ENCODE data around the gene KCNQ5.

KCNQ5 gene

DNA sequence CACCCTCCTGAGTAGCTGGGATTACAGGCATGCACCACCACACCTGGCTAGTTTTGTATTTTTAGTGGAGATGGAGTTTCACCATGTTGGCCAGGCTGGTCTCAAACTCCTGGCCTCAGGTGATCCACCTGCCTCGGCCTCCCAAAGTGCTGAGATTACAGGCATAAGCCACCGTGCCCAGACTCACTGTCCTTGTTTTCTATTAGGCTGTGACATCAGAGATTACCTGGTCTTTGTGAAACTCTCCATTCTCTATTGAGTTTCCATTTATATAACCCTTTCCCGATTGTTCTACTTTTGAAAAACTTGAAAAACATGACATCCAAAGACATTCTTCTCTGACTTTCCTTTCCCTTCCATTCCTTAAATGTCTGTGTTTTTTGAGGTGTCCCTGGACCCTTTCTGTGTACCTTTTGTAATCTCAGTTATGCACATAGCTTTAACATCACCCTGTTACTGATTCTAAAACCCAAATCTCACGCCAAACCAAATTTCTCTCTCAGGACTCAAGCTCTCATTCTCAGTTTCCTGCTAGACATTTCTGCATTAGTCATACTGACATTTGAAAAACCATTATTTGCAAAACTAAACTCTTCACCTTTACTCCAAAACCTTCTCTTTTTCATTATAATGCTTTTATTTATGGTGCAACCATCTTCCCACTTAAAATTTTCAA, 466.4 kb downstream of the KCNQ5 start:
- no peak for DNase-seq (ENCODE audit: low read depth in 1 of 2, low spot score in 1 of 2)

DNA sequence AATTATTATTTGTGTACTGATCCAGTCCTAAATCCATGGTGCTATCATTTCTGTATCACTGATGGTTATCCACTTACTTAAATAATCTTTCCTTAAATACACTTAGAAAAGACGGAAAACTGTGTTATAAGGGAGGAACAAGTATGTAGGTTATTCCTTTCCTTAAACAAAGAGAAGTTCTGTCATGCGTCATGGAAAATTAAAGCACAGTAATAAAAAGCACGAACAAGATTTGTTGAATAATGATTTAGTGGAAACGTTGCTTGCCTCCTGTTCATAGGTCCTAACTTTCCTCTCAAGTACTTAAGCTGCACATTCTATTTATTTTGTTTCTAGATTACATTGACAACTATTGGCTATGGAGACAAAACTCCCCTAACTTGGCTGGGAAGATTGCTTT, 483.1 kb downstream of the KCNQ5 start:
- no peak for DNase-seq (ENCODE audit: low read depth in 1 of 2, low spot score in 1 of 2)

DNA sequence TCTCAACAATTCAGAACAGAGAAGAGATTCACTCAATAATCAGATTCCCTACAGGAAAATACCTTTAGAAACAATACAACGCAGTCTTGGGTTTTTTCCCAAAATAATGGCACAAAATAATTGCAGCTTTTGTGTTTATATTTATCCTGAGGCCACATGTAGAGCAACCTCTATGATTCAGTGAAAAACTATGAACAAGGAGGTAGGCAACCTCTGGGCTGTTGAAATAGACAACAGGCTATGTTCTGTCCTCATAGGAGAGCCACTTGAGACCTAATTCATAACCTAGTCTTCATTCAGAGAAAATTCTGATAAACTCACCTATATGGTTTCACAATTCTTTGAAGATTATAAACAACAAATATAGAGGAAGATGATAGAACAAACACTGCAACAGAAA, 485.2 kb downstream of the KCNQ5 start:
- no peak for DNase-seq (ENCODE audit: low read depth in 1 of 2, low spot score in 1 of 2)

DNA sequence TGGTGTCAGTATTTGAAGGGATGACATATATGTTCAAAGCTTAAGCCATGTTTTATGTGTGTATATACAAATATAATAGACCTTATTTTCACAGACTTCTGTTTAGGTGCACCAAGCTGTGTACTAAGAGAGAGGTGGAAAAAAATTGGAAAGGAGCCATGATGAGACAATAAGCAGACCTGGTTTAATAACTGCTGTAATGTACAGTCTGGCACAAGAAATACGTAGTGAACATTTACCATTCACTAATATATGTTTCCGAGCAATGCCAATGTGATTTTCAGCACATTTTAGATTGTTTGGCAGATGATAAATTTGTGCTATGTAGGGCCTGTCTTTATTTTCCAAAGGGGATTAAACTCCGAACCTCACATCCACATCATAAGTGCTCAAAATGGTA, 487.1 kb downstream of the KCNQ5 start:
- no peak for DNase-seq (ENCODE audit: low read depth in 1 of 2, low spot score in 1 of 2)

DNA sequence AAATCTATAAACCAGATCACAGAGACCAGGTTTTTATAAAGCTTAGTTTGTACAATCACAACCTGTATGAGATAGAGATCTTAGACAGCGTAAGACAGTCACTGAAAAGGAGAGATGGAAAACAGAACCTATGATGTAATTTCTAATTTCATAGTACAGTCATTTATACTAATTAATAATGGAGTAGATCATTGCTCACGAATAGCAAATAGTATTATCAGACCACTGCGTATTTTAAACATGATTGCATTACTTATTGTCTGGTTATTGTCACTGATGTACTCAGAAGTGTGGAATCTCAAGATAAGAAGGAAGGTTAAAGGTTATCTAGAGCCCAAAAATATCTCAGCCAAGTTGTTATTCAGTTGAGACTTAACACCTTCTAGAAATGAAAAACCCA, 487.8 kb downstream of the KCNQ5 start:
- DNase-seq (ENCODE audit: low read depth in 1 of 2, low spot score in 1 of 2): no peak

DNA sequence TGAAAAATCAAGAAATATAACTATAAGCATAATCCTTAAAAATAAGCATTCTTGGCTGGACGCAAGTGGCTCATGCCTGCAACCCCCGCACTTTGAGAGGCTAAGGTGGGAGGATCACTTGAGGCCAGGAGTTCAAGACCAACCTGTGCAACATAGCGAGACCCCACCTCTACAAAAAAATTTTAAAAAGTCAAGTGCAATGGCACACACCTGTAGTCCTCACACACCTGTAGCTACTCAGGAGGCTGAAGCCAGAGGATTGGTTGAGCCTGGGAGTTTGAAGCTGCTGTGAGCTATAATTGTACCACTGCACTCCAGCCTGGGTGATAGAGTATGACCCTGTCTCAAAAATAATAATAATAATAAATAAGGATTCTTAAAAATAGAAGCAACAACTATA, 494.5 kb downstream of the KCNQ5 start:
- DNase-seq (ENCODE audit: low read depth in 1 of 2, low spot score in 1 of 2): no peak

DNA sequence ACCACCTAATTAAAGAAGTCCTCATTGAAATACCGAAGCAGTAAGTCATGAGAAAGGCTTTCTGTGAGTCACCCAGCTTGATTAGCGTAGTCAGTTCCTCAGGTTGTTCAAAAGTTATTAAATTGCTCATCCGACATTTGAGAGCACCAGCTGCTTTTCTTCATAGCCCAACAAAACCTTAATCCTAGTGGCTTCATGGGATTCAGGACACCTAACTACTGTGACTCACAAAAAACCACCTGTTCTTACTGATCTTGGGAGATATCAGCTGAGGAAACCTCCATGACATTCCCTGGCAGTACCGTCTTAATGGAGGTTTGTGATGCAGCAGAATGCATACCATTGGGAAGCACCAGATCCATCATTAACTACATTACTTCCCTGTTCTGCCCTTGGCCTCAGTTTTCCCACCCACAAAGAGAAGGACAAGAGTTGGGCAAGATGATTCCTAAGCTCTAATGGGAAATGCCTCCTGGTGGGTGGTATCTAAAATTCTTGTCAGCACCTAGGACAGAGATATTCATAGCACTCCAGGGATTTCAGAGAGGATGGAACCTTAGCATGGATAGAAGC, 499.6 kb downstream of the KCNQ5 start:
- no peak for DNase-seq (ENCODE audit: low read depth in 1 of 2, low spot score in 1 of 2)

DNA sequence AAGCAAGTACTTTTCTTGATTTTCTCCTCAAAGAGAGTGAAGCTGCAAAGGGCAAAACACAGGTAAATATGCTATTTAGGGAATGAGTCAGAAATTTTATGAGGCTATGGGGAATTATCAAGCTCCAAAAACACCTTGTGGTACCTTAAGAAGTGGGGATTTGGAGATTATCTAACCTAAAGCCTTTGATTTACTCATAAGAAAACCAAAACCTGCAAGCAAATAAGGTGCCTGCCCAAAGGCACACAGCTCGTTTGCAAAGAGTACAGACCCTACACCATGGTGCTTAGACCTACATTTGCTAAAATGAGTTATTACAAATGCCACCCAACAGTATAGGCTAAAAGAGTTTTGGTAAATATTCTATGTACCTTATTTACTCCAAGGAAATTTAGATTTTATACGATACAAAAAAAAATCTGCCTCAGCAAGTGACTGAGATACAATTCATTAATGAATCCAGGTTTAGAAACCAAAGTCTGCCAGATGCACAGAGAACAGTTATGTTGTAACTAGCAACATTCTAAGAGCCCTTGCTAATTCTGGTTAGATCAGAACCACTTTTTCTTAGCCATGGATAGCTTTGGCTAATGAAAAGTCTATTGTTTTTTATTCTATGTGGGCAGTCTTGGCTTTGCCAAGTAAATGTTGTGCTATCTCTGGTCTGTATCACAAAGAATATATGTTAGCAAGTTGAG, 501.9 kb downstream of the KCNQ5 start:
- DNase-seq (ENCODE audit: low read depth in 1 of 2, low spot score in 1 of 2): no peak

DNA sequence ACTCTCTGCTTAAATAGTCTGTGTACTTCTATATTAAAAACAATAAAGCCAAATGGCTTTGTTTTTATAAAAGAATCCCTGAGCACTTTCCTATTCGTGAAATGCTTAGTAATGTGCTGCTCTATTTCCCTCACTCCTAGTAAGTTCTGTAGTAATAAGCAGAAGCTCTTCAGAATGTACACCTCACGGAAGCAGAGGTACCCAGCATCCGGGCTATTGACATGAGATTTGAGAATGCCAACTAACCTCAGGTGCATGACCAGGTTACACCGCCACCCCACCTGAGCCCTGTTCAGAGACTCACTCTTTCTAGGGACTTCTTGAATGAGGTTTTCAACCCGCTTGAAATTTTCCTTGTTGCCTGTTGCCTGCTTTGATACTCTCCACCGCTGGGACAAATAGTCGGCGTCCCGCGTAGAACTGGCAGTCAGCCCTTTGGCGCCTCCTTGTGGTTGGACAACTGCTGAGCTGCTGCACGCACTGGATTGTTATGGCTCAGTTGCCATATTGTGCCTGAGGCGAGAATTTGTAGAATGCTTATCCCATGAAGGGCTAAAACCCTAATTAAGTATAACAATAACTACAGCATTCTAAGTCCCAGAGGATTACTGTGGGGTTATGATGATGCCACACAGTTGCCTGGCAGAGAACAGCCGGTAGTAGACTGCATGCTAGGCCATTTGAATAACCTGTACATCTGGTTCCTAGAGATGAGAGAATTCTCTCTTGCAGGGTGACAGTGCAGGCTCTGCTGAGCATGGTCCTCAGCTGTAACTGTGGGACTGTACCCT, 508.0 kb downstream of the KCNQ5 start:
- peak; percentile 64 to 77 for DNase-seq (ENCODE audit: low read depth in 1 of 2, low spot score in 1 of 2)

DNA sequence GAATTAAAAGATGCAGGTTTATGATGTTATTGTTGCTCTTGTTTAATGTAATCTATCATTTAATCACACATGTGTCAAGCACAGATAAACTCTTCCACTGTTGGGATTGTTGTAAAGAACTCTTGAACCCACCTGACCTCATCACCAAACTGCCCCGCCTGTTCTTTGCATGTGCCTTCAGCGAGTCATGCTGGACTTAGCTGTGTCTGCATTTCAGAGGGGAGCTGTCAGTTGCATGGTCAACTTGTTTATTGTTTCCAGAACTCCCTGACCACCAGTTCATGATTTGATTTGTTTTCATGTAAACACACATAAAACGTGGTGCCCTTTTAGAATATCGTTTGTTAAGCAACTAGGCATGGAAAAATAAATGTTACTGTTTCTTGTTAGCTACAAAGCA, 509.8 kb downstream of the KCNQ5 start:
- DNase-seq (ENCODE audit: low read depth in 1 of 2, low spot score in 1 of 2): no peak

DNA sequence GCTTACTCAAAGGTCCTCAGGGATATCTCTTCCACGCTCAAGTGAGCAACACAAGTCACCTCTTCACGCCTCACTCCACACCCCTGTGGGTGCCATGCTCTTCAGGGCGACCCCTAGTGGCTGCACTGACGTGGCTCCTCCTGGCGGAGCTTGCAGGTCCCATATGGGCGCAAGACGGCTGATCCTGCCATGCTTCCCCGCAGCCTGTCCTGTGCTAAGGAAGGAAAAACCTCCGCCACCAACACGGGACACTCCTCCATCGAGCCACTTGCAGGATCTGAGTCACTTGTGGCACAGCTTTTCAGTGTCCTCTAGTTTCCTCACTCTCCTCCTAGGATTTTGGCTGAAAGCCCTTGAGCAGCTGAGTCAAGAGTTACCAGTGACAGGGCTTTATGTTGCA, 512.7 kb downstream of the KCNQ5 start:
- DNase-seq (ENCODE audit: low read depth in 1 of 2, low spot score in 1 of 2): no peak

DNA sequence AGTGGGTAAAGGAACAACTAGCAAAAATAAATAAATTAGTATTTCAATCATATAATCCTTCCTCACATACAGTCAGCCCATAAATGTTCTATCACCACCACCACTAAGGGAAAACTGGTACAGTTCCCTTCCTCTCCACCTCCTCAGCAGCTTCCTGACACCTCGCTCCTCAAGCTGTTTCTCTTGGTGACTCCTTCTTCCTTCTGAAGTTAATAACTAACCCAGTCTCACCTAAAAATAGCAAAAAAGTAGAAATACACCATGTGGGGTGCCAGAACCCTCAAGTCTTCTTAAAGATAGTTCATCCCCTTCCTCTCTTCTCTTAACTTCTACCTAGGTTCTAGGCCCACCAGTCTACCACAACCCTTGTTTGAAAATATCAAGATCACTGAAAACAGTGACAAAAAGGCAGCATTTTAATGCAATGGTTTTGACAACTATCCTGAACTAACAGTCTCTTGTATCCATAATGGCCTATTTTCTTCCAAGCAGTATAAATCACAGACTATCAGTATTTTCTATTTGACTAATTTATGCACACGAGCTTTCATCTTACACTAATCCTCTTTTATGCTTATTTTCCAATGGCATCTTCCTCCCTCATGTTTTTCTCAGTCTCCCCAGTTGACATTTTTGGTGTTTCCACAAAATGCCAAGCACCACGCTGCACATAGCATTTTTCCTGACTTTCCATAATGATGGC, 518.0 kb downstream of the KCNQ5 start:
- DNase-seq (ENCODE audit: low read depth in 1 of 2, low spot score in 1 of 2): no peak

DNA sequence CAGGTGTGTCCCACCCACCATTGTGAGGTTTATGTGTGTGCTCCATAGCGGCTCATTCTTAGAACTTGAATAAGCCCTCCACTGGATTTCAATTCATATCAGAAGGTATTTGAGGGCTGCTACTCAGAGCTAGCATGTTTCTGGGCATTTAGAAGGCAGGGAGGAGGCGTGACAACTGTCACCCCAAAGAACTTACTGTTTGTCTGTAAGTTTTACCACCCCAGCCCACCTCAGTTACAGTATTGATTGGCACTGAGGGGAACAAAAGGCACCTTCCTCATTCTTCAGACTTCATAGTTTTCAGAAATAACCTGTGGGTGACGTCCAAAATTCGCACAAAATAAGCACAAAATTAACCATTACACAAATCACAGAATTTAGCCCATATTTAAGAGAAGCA, 521.7 kb downstream of the KCNQ5 start:
- DNase-seq (ENCODE audit: low read depth in 1 of 2, low spot score in 1 of 2): no peak

DNA sequence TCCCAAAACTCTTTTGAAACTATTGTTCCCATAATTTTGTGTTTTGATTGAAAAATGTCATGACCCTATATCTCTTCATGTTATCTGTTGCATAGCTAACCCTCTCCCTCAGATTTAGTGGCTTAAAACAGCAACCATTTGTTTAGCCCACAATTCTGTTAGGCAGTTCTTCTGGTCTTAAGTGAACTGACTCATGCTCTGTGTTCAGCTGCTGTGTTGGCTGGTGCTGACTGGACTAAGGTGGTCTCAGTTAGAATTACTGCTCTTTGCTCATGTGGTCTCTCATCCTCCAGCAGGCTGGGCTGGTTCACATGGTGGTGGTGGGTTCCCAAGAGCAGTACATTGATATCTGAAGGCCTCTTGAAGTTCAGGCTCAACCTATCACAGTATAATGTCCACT, 522.7 kb downstream of the KCNQ5 start:
- DNase-seq (ENCODE audit: low read depth in 1 of 2, low spot score in 1 of 2): no peak

DNA sequence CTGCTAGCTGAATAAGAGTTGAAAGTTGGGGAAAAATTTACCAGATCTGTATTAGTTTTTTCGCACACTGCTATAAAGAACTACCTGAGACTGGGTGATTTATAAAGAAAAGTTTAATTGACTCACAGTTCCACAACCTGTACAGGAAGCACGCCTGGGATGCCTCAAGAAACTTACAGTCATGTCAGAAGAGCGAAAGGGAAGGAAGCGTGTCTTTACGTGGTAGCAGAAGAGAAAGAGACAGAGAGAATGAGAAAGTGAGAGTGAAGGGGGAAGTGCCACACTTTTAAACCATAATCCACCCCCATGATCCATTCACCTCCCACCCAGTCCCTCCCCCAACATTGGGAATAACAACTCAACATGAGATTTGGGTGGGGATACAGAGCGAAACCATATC, 523.8 kb downstream of the KCNQ5 start:
- no peak for DNase-seq (ENCODE audit: low read depth in 1 of 2, low spot score in 1 of 2)

DNA sequence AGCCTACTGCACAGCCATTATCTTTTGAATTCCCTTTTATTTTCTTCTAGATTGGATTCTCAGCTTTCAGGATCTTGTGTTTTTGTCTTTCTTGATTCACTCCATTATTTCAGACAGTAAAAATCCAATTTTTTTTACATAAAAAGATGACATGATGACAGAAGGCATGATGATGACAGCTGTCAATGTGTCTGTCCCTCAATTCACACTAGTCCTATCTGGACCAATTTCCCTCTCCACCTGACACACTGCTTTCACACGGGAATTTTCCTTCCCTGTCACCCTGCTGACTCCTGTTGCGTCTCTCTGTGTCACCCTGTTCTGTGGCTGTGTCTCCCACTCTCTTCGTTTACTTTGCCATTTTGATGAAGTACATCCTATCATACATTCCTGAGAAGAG, 529.9 kb downstream of the KCNQ5 start:
- DNase-seq (ENCODE audit: low read depth in 1 of 2, low spot score in 1 of 2): no peak

DNA sequence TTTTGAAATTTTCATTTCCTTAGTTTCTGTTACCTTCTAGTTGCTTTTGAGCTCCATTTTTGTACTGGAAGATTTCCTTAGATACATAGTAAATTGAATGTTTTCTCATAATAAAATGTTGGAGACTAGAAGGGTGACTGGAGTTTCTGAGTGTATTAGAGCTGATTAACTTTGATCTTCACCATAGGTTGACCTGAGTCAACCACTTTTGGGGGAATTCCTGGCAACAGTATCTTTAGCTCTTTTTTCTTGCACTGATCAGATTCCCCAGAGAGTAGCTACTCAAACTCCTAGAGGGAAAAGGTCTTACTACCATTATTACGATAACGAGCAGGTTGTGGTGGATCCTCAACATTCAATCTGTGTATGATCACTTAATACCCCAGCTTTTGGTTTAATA, 530.7 kb downstream of the KCNQ5 start:
- no peak for DNase-seq (ENCODE audit: low read depth in 1 of 2, low spot score in 1 of 2)

DNA sequence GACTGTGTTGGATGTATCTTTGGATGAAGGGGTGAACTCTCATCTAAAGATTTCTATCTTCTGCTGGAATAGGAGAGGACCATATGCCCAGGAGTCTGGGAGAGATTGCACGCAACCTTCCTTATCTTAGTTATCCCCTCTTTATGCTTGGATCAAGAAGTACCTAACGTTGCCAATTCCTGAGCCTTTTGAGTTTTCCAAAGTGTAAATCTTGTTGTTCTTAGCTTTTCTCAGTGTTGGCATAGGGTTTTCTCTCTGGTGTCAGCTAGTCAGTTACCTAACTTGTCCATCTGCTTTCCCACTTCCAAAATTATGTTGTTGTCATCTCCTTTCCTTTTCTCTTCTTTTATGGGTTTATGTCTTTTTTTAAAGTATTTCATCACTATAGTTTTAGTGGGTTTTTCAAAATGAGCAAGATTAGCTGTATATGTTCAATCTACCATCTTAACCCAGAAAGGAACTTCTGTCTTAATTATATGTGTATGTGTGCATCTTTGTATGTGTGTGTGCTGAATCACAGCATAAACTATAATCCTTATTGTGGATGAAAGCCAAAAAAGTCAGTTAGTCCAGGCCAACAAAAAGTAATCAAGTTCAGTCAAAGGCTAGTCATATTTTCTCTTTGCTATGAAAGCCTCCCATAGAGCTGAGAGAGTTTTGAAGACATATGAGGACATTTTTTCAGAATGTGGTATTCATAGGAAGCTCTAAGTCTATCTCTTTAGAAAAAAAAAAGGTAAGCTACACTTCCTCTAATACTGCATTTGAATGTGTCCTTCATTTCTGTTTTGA, 531.3 kb downstream of the KCNQ5 start:
- DNase-seq (ENCODE audit: low read depth in 1 of 2, low spot score in 1 of 2): no peak

DNA sequence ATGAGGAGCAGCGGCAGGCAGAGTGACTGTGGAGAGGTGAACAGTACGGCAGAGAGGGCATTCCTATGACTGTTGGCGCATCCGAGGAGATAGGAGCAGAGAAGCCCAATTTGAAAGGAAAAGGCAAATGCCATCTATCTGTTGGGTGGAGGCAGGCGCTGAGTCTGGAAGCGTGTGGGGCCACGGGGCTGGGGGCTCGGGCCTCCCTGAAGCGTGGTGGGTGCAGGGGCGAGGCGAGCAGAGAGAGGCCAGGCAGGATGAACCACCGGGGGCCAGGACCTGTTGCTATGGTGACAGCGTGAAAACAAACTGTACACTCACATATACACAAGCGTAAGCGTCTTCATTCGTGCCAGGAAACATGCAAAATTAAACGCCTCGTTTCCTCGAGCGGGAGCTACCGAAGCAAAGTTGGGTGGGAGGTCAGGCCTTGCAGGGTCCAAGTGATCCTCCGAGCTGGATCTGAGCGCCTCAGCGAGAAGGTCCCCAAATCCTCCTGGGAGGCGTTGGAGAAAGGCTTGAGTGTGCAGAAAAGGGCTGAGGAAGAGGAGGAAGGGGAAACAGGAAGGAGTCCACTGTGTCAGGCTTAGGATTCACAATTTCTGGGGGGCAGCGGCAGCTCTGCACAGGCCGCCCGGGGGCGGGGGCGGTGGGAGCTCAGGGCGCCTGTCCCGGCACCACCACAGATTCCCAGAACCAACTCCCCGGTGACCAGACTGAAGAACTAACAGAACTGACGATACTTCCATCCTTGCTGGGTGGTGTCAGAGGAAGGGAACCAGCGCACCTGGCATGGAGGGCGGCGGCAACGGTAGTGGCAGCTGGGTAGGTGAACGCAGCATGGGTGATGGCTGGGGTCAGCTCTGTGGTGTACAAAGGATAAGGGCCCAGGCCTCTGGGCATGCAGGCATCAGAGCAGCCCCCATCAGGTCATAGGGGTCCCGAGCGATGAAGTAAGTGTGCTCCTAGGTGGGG, 535.2 kb downstream of the KCNQ5 start:
- no peak for DNase-seq (ENCODE audit: low read depth in 1 of 2, low spot score in 1 of 2)
